ENCODE data around the gene MTX1.

Gene MTX1

GRCh38 chr1:155261852-155262673, 53.6 kb downstream of the MTX1 start, which contains the start of gene SCAMP3:
SCAMP3 (minus strand) TSS chr1:155262360; CDS start chr1:155262151, 209 bp downstream.
- peak; percentile 79 for DNase-seq (ENCODE audit: low read depth)

GRCh38 chr1:155263067-155263466, 54.6 kb downstream of the MTX1 start:
- DNase-seq (ENCODE audit: low read depth): no peak

Measured in stimulated activated CD8-positive, alpha-beta memory T cell treated with anti-CD3 and anti-CD28 coated beads, Interleukin-7, amount 100 ng/mL, for 24 hours (primary cell).